Forelimb muscle (tissue), 1 donor: Measurements from ENCODE around the gene BCL2L15. TPM values are rescaled to one million over a fixed set of nuclear protein-coding genes. Genes with fewer than 3 reads are reported as not detected.
"Not testable (repeated sequence)": the region's sequence is repeated elsewhere in the genome, so short reads cannot be mapped to it uniquely, and the experiment has no call there.

Experiments used
- DNase-seq: peaks from one replicate; pipeline ENCODE4 v3.0.0-alpha.2; 2013; ENCODE audit warnings: low read depth
- polyA plus RNA-seq: library from polyadenylated mRNA; unstranded; fragments of 120-200 nt; gene quantifications from one replicate; pipeline ENCODE4 v1.2.1, GENCODE V29; 2013; ENCODE audit not compliant: insufficient read length

Gene BCL2L15
- polyA plus RNA-seq, 1 donor, result 0.59 TPM

DNA sequence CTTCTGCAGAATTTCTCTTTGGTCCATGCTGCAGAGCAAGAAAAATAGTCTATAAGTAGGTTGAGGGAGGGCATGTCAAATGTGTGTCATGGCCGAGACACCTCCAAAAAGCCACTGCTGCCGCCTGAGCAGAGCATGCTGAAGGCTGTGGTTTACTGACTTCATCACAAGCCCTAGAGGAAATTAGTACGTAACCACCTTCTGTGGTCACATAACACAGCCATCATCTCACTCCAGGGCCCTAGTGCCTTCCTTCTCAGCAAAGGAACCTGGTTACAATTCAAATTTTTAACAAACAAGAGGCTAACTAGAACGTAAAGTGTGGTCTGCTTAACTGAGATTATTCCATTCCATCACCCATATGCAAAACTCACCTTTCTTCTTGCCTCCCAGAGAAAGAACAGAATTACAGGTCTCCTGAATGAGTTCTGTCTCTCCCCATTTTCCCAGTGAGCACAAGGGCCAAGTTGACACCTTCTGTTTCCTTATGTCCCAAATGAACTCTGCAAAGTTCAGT is 15.7 kb downstream of the BCL2L15 start, which contains the start of gene PTPN22:
Gene PTPN22, minus strand, starts transcription at position 116 of the 517 bp plus-strand sequence.
- no peak for DNase-seq

DNA sequence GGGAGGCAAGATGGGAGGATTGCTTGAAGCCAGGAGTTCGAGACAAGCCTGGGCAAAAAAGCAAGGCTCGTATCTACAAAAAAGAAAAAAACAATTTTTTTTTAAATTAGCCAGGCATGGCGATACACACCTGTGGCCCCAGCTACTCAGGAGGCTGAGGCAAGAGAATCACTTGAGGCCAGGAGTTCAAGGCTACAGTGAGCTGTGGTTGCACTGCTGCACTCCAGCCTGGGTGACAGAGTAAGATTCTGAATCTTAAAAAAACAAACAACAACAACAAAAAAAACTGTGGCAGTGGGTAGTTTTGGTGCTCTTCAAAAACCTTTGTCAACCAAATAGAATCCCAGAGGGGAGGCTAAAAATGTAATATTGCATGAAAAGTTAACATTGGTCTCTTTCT is 16.6 kb downstream of the BCL2L15 start:
- no peak for DNase-seq

DNA sequence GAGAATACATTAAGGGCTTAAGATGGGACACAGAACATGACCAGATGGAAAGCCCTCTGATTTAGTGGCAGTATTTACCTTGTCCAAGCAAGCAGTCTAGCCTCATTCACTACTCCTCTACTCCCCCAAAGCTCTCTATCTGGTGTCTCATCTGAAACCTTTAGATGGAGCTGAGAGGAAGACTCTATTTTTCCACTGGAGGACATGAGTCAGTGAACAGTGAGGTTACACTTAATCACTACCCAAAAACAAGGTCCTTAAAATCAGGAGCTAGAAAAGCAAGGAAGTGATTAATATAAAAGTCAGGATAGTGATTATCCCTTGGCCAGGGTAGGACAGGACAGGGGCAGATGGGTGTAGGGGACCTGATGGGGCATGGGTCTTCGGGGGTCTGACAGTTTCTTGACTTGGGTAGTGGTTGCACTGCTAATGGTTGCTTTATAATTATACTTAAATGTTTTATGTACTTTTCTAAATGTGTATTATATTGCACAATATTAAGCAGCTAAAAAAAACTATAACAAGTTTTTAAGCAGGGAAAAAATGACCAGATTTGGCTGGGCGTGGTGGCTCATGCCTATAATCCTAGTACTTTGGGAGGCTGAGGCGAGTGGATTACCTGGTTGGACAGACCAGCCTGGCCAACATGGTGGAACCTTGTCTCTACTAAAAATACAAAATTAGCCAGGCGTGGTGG is 18.8 kb downstream of the BCL2L15 start:
- DNase-seq, result no peak

DNA sequence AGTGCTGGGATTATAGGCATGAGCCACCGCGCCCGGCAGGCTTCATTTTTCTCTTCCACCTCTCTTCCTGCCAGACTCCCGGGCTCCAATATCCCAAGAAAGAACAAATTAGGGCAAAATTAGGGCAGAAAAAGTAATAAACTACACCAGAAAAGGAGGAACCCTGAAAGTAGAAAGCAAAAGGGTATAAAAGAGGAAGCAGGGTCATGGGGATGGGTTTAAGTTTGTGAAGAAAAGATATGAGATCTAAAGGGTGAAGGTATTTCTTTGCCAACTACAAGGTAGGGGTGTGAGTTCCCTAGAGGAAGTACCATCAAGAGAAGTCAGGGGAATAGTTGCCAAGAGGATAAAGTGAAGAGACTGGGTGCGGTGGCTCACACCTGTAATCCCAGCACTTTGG is 25.7 kb downstream of the BCL2L15 start:
- DNase-seq, result no peak

DNA sequence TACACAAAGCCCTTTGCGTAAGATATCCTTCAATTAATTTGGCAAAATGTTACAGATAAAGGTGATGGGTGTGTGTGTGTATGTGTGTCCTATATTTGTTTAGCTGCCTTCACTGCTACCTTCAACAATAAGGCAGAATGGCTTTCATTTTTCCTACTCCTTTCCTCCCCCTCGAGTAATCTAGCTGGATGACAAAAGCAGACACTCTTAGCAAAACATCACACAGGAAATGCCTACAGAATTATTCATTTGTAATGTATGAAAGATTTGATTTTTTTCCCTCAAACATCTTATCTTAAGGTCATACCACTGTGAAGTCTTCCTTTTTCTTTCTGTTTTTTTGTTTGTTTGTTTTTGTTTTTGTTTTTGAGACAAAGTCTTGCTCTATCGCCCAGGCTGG is 26.5 kb downstream of the BCL2L15 start:
- DNase-seq, result no peak

DNA sequence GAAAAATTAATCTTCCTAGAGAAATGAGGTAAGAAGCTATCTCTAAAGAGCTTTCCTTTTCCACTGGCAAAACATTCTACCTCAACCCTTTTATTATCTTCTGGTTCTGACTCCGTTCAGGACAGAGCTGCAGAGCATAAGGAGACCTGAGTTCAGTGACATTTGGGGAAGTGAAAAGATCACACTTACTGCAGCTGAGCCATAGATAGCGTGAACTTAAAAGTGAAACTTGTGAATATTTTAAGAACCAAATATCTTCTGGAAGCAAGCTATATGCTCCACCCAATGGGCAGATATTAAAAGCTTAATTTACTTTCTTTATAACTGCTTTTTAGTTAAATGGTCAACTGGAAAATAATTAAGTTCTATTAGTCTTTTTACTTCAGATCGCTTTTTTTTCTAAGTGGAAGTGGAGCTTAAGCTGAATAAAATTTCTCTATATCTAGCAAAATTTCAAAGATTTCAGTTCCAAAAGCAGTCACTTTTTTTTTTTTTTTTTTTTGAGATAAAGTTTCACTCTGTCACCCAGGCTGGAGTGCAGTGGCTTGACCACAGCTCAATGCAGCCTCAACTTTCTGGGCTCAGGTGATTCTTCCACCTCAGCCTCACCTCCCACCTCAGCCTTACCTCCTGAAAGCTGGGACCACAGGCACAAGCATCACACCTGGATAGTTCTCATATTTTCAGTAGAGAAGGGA is 27.8 kb downstream of the BCL2L15 start:
- DNase-seq, result no peak

DNA sequence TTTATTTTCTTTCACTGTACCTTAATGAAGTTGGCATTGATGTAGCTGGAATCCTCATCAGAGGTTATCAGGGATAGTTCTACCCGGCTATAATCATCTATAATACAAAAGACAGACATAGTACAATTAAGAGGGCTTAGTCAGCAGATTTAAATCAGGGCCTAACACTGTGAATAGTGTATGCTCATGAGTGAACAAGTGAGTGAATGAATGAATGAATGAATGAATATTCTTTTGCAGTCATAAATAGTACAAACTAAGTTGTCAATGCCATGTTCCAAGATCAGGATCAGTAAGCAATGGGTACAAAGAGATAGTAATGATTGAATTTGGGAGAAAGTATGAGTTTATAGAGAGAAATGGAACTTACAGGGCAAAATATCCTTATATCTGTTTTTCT is 28.4 kb downstream of the BCL2L15 start:
- no peak for DNase-seq

DNA sequence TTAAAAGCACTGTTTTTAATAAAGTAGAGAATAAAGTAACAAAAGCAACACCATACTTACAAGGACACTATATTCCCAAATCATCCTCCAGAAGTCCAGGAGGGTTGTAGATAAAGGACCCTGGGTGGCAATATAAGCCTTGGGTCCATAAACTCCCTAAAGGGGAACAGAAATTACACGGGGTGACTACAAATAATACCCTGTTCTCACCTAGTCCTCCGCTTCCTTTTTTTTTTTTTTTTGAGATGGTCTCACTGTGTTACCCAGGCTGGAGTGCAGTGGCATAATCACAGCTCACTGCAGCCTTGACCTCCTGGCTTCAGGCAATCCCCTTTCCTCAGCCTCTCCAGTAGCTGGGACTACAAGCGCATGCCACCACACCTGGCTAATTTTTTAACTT is 29.0 kb downstream of the BCL2L15 start:
- DNase-seq, result no peak

DNA sequence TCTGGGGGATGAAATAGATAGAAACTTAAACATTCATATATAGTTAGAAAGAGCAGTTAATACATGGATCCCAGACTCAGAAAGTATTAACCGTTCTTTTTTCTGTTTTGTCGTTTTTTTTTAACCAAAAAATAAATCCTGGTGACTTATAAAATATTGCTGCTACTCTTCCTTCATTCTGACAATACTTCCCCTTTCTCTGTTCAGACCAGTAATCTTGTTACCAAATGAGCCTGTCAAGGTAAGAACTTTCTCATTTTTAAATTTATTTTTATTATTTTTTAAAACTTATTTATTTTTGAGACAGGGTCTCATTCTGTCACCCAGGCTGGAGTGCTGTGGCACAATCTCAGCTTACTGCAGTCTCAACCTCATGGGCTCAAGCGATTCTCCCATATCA is 29.6 kb downstream of the BCL2L15 start:
- DNase-seq, result no peak

DNA sequence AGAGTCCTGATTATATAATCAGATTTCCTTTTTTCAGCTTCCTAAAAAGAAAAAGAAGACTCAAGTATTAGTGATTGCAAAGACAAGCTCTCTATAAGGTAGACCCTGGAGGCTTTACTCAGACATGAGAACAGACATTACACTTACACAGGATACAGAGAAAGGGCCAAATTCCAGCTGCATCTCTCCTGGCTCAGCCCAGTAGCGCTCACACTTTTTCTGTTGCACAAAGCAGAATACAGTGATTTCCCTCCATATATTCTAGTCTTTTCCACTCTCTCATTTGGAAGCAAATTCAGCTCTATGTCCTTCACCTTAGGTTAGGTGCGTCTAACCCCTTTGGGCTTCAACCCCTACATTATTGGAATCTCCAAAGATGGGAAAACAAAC is 31.0 kb downstream of the BCL2L15 start:
- no peak for DNase-seq

DNA sequence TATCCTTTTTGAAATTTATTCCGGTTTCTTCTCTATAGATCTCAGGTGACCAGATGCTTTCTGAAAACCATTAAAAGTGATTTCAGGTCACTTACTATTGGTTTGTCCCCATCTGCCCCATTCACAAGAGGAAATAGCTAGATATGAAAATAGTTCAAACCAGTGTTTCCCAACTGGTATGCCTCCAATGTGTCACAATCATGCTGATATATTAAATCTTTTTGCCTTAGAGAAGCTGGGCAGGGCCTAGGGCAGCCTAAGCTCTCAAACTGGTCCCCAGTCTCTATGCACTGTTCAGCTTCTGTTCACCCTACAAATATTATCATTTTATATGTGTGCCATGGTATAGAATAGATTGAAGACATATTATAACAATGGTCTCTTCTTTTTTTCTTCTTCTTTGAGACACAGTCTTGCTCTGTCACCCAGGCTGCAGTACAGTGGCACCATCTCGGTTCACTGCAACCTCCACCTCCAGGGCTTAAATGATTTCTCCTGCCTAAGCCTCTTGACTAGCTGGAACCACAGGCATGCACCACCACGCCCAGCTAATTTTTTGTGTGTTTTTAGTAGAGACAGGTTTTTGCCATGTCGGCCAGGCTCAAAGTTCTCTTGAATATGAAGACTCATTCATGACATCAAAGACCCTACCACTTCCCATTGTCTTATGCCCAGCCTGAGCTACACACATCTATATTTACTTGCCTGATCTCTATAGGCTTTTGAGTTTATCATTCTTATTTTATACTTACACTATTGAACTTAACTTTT is 31.6 kb downstream of the BCL2L15 start:
- DNase-seq, result no peak

DNA sequence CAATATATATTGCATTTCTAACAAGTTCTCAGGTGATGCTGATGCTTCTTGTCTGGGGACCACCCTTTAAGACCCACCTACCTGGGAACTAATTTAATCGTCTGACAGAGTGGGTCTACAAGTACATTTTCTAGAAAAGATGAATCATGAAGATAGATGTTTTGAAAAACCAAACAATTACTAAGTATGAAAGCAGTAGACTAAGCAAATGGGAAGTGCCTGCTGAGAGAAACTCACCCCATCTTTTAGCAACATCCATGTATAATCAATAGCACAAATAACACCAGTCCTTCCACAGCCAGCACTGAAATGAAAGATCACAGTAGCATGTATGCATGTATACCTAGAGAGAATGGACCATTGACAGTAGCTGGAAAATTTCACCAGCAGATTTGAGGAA is 33.1 kb downstream of the BCL2L15 start:
- no peak for DNase-seq

DNA sequence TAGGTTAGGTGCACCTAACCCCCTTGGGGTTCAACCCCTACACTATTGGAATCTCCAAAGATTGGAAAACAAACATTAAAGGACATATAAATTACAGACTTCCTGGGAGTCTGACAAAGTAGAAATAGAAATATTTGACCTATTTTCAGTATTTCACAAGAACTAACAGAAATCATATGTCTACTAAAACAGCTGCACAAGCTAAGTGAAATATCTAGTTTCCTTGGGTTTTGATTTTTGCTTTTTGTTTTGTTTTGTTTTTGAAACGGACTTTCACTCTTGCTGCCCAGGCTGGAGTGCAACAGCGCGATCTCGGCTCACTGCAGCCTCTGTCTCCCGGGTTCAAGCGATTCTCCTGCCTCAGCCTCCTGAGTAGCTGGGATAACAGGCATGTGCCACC is 34.7 kb downstream of the BCL2L15 start:
- DNase-seq, result not testable (repeated sequence)

DNA sequence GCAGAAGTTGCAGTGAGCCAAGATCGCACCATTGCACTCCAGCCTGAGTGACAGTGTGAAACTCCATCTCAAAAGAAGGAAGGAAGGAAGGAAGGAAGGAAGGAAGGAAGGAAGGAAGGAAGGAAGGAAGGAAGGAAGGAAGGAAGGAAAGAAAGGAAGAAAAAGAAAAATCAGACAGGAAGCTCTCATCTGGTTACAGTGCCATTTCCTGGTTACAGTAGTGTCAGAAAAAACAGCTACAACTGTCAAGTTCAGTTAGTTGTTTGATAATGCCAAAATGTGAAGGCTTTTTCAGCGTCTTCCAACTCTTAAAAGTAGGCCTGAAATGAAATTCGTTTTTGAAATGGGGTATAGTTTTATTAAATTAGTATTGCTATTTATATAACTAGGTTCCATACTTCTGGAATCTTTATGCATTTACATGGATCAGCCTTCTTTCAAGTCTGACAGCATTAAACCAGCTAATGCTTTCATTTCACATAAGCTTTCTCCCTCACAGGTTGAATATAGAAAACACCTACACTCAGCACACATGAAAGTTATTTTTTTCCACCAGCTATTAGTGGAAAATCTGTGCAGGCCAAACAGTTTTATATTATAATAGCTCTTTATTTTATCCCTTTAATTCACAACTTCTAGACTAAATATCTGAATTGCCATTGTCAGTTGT is 37.1 kb downstream of the BCL2L15 start:
- no peak for DNase-seq

DNA sequence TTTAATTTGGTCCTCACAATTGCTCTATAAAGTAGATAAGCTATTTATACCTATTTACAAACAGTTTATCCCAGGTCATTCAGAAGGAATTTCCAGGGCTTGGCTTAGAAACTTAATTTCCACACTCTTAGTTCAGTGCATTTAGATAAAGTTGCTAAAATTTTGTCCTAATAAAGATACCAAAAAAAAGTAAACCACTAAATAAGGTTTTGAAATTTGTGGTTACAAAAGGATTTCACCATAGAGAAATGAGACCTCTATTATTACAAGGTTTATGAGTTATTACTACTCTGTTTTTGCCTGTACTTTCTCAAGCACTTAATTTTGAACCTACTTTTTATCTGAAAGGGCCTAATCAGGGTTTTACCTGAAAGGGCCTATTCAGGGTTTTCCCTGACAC is 38.3 kb downstream of the BCL2L15 start:
- no peak for DNase-seq

DNA sequence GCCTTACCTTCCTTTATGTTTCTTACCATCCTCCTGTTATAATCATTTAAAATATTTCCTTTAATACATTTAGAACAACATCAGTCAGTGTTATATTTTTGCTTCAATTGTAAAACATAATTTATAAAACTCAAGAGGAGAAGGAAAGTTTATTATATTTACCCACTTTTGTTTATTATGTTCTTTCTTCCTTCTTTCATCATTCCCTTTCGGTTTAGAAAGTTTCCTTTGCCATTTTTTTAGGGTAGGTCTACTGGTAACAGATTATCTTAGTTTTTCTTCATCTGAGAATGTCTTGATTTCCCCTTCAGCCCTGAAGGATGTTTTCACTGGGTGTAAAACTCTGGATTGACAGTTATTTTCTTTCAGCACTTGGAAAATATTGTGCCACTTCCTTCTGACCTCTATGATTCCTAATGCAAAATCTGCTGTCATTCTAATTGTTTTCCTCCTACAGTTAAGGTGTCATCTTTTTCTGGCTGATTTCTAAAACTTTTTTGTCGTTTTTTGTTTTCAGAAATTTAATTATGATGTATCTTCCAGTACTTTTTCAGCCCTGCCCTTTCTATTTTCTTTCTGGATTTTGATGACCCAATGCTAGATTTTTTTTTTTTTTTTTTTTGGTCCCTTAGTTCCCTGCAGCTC is 40.9 kb downstream of the BCL2L15 start:
- no peak for DNase-seq

DNA sequence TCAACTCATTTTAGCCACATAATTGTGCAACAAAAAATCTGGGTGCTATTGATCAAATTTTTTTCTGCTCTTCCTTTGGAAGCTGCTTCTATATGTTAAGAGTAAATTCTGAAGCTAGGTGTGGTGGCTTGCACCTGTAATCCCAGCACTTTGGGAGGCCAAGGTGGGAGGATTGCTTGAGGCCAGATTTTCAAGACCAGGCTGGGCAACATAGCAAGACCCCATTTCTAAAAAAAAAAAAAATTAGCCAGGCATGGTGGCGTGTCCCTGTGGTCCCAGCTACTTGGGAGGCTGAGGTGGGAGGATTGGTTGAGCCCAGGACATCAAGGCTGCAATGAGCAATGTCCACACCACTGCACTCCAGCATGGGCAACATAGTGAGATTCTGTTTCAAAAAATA is 50.8 kb downstream of the BCL2L15 start:
- DNase-seq, result no peak

DNA sequence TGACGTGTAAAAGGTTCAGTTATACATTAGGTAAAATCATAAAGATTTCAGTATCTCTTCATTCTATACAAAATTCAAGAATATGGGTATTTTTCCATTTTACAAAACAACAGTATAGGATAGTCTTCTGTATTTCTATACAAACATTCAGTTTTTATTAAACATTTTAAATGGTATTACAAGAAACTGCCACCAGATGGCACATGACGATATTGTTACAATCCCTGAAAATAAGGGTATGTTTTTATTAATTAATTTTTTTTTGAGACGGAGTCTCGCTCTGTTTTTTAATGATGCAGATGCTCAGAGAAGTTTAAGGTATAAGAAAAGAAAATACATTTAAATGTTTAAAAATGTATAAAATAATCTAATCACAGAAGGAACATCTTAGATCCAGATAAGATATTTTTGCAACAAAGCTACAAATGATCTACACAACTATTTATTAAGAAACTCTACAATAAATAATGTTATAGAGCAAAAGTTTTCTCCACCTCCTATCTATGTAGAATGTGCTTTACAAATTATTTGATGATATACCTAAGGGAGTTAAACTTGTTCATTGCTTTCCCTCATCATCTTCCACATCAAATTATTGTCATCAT is 51.6 kb downstream of the BCL2L15 start:
- DNase-seq, result no peak

DNA sequence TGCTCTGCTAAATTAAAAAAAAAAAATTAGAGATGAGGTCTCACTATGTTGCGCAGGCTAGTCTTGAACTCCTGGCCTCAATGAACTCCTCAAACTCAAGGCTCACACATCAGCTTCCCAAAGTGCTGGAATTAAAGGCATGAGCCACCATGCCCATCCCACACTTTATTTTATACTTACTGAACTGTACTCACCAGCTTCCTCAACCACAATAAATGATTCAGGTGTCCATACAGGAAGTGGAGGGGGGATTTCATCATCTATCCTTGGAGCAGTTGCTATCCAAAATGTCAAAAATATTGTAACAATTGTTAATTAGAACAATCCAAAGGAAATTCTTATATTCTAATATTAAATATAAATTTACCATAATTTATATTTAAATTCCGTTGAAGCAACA is 52.7 kb downstream of the BCL2L15 start:
- no peak for DNase-seq
